Ovary (tissue), 3 donors: ENCODE results near the gene ANAPC5.

Source experiments
- CTCF ChIP-seq, 3 donors: fragments of 450-650 bp in 2 of 3; fragments of 200-600 bp in 1 of 3; IDR thresholded peaks; one replicate each; pipeline versions ENCODE4 v1.5.1 to v1.8.0; 2016 to 2022; ENCODE audit warnings: antibody characterized with exemption in 3 of 3, mild to moderate bottlenecking in 1 of 3
- EP300 ChIP-seq: sonication (generic); formaldehyde crosslinking; IDR thresholded peaks from one replicate; pipeline ENCODE4 v1.6.1; 2017; ENCODE audit warnings: antibody characterized with exemption
- POLR2A ChIP-seq: fragments of 450-650 bp; IDR thresholded peaks from one replicate; pipeline ENCODE4 v1.6.1; 2017; ENCODE audit warnings: antibody characterized with exemption, mild to moderate bottlenecking, moderate library complexity
- donor health status: DM: no; HTN: no; CAD: no.

GRCh38 chr12:121318121-121318520, 34.1 kb downstream of the ANAPC5 start:
- TF ChIP-seq CTCF (IDR thresholded peaks at IDR 0.05) (no peak), EP300 (no peak), POLR2A (no peak)
